ENCODE measurements around the gene SEMA3A.
A peak's percentile ranks its signal among the peaks of the same experiment; 100 is the strongest.
"Not testable (repeated sequence)": the region's sequence is repeated elsewhere in the genome, so short reads cannot be mapped to it uniquely, and the experiment has no call there.

SEMA3A gene

GRCh38 chr7:84152995-84153394 is 41.6 kb downstream of the SEMA3A start:
- DNase-seq (ENCODE audit: low spot score) = no peak

- DNase-seq (ENCODE audit: low spot score) = not testable (repeated sequence)
These were observed 44.2 kb downstream of the SEMA3A start for GRCh38 chr7:84150370-84150769.

GRCh38 chr7:84149573-84149972 is 45.0 kb downstream of the SEMA3A start:
- DNase-seq (ENCODE audit: low spot score) = no peak

GRCh38 chr7:84145892-84146291 is 48.7 kb downstream of the SEMA3A start:
- no peak for DNase-seq (ENCODE audit: low spot score)

- no peak for DNase-seq (ENCODE audit: low spot score)
These were observed 49.7 kb downstream of the SEMA3A start for GRCh38 chr7:84144935-84145334.

GRCh38 chr7:84144480-84144879 is 50.1 kb downstream of the SEMA3A start:
- no peak for DNase-seq (ENCODE audit: low spot score)

GRCh38 chr7:84142726-84143125 is 51.9 kb downstream of the SEMA3A start:
- DNase-seq (ENCODE audit: low spot score) = no peak

GRCh38 chr7:84139986-84140729 is 54.4 kb downstream of the SEMA3A start:
- DNase-seq (ENCODE audit: low spot score) = no peak

GRCh38 chr7:84138411-84138810 is 56.2 kb downstream of the SEMA3A start:
- DNase-seq (ENCODE audit: low spot score) = no peak

GRCh38 chr7:84137812-84138211 is 56.8 kb downstream of the SEMA3A start:
- no peak for DNase-seq (ENCODE audit: low spot score)

- no peak for DNase-seq (ENCODE audit: low spot score)
These were observed 57.8 kb downstream of the SEMA3A start for GRCh38 chr7:84136809-84137208.

- DNase-seq (ENCODE audit: low spot score) = no peak
These were observed 58.3 kb downstream of the SEMA3A start for GRCh38 chr7:84136336-84136735.

- DNase-seq (ENCODE audit: low spot score) = no peak
These were observed 60.4 kb downstream of the SEMA3A start for GRCh38 chr7:84134169-84134568.

- no peak for DNase-seq (ENCODE audit: low spot score)
These were observed 68.9 kb downstream of the SEMA3A start for GRCh38 chr7:84125654-84126053.

GRCh38 chr7:84123965-84124547 is 70.5 kb downstream of the SEMA3A start:
- DNase-seq (ENCODE audit: low spot score) = peak; percentile 76

- DNase-seq (ENCODE audit: low spot score) = no peak
These were observed 71.8 kb downstream of the SEMA3A start for GRCh38 chr7:84122582-84123360.

- DNase-seq (ENCODE audit: low spot score) = no peak
These were observed 77.3 kb downstream of the SEMA3A start for GRCh38 chr7:84117304-84117703.

GRCh38 chr7:84113906-84114850 is 80.4 kb downstream of the SEMA3A start:
- DNase-seq (ENCODE audit: low spot score) = no peak

- DNase-seq (ENCODE audit: low spot score) = no peak
These were observed 81.3 kb downstream of the SEMA3A start for GRCh38 chr7:84113286-84113685.

GRCh38 chr7:84112771-84113170 is 81.8 kb downstream of the SEMA3A start:
- DNase-seq (ENCODE audit: low spot score) = no peak

- no peak for DNase-seq (ENCODE audit: low spot score)
These were observed 82.7 kb downstream of the SEMA3A start for GRCh38 chr7:84111842-84112241.

GRCh38 chr7:84110400-84110799 is 84.2 kb downstream of the SEMA3A start:
- DNase-seq (ENCODE audit: low spot score) = no peak
